ENCODE results near the gene C5orf58.
A peak's percentile ranks its signal among the peaks of the same experiment; 100 is the strongest.

C5orf58 gene, protein sequence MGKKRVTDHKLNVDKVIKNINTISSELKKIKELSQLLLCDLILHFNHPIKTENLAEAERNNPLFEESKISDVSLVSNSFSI

DNA sequence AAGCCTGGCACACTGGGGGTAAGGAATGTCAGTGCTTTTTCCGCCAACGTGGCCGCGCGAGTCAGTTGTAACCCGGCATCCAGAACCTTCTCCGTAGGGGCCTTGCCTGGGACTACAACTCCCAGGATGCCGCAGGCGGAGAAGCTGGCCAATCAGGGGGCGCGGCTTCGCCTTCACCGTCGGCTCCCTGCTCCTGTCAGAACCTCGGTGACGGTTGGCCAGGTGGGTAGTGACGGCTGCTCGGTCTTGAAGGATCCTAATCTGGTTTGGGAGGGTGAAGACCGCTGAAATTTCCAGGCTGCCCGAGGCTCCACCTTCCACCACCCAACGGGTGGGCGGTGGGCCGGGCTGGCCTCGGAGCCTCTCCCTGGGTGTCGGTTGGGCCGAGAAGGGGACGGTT, at the start of gene C5orf58:
TSS of gene C5orf58 (plus strand) at position 200 of the 400 bp plus-strand sequence. CDS start 1,992 bp downstream, outside the sequence.
- H3K4me3 ChIP-seq (replicated peaks; ENCODE audit: low read depth, low read length) = no peak within 1 kb of the TSS
- DNase-seq (ENCODE audit: extremely low read depth, low read depth) = no peak
- TF ChIP-seq, protein P1, sequence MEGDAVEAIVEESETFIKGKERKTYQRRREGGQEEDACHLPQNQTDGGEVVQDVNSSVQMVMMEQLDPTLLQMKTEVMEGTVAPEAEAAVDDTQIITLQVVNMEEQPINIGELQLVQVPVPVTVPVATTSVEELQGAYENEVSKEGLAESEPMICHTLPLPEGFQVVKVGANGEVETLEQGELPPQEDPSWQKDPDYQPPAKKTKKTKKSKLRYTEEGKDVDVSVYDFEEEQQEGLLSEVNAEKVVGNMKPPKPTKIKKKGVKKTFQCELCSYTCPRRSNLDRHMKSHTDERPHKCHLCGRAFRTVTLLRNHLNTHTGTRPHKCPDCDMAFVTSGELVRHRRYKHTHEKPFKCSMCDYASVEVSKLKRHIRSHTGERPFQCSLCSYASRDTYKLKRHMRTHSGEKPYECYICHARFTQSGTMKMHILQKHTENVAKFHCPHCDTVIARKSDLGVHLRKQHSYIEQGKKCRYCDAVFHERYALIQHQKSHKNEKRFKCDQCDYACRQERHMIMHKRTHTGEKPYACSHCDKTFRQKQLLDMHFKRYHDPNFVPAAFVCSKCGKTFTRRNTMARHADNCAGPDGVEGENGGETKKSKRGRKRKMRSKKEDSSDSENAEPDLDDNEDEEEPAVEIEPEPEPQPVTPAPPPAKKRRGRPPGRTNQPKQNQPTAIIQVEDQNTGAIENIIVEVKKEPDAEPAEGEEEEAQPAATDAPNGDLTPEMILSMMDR (IDR thresholded peaks at IDR 0.05; ENCODE audit: low read depth, low read length, missing control alignments) = no peak

DNA sequence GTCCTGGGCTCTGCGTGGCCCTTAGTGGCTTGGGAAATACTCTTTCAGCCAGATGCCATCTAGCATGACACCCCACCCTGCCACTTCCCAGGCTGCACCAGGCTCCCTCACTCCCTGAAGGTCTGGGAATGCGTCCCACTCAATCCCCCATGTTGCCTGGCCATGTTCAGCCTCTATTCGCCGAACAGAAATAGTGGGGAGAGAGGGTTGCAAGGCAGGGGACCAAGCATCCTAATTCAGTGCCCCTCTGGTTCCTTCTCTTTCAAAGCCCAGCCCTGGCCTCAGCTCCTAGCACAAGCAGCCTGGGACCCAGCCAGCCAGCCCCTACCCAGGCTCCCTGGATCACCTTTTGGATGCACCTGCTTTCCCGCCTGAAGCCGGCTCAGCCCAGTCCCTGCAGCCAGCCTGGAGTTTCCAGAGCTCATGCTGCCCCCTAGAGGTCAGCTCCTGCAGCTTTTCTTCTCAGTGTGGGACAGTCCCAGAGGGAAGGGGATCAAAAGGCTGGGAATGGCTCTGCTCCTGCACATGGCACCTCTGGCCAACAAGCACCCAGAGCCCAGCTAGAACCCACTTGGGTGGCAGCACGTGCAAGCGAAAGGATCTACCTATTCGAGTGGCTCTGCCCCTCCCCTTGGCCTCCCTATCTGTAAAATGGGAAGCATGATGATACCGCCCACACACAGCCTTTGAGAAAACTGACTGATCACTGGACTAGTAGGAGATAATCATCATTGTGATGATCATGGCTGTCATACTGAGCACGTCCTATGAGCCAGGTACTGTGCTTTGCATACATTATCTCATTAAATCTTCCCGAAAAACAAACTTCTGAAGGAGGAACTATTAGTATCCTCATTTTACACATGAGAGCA, 48.7 kb upstream of the C5orf58 start:
- TF ChIP-seq, protein P1 (IDR thresholded peaks at IDR 0.05; ENCODE audit: low read depth, low read length, missing control alignments) = peak; percentile 83
- no peak overlapping the region for H3K4me3 ChIP-seq (replicated peaks; ENCODE audit: low read depth, low read length)
- peak; percentile 19 for DNase-seq (ENCODE audit: extremely low read depth, low read depth)

DNA sequence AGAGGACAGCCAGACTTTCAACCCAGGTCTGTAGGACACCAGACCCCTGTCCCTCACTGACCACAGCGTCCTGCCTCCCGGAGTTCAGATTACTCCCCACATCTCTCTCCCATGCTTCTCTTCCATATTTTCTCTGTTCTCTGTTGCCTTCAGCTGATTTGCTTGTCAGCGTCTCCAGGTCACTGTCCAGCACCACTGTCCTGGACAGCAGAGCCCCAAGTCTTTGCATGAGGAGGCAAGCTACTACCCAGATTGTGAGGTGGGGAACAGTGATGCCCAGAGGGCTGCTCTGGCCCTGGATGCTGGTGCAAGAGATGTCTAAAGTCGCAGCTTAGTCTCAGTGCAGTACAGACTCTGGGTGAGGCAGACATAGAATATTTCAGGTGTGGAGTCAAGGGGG, 48.0 kb upstream of the C5orf58 start:
- no peak for DNase-seq (ENCODE audit: extremely low read depth, low read depth)
- TF ChIP-seq, protein P1 (IDR thresholded peaks at IDR 0.05; ENCODE audit: low read depth, low read length, missing control alignments) = no peak

DNA sequence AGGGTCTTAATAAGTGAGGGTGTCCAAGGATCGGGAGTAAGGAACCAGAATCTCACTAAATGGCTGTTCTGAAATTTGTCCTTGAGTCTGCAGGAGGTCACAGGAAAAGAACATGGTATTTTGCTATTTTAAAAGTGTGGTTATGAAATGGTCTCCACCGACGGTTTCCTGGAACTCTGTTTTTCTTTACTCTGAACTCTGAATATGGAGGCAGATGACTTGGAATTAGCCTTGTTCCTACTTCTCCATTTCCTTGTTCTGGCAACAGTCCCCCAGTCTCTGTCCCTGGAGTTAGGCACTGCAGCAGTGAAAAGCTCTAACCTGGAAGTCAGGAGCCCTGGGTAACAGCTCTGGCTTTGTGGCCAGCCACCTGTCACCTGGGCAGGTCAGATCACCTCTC, 46.6 kb upstream of the C5orf58 start:
- no peak overlapping the region for H3K4me3 ChIP-seq (replicated peaks; ENCODE audit: low read depth, low read length)
- no peak for DNase-seq (ENCODE audit: extremely low read depth, low read depth)
- TF ChIP-seq, protein P1 (IDR thresholded peaks at IDR 0.05; ENCODE audit: low read depth, low read length, missing control alignments) = no peak

More for the DNA sequence above, 48.0 kb upstream of the C5orf58 start:
- H3K4me3 ChIP-seq (replicated peaks; ENCODE audit: low read depth, low read length) = no peak overlapping the region

DNA sequence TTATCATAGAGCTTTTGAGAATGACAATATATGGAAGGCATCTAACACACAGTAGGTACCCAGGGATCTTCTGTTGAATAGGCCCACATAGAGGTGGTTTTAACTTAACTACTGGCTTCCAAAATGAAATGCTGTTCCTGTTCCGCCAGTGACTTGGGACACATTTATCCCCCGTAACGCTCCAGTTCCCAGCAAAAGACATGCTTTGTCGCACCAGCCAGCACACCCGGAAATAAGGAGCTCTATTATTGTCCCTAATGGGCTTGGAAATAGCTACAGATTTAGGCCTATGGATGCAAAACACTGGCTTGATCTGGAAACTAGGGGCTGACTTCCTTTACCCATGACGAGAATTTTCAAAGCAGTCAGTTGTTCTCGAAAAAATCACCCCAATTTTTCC, 45.9 kb upstream of the C5orf58 start:
- TF ChIP-seq, protein P1 (IDR thresholded peaks at IDR 0.05; ENCODE audit: low read depth, low read length, missing control alignments) = no peak
- H3K4me3 ChIP-seq (replicated peaks; ENCODE audit: low read depth, low read length) = no peak overlapping the region
- no peak for DNase-seq (ENCODE audit: extremely low read depth, low read depth)

DNA sequence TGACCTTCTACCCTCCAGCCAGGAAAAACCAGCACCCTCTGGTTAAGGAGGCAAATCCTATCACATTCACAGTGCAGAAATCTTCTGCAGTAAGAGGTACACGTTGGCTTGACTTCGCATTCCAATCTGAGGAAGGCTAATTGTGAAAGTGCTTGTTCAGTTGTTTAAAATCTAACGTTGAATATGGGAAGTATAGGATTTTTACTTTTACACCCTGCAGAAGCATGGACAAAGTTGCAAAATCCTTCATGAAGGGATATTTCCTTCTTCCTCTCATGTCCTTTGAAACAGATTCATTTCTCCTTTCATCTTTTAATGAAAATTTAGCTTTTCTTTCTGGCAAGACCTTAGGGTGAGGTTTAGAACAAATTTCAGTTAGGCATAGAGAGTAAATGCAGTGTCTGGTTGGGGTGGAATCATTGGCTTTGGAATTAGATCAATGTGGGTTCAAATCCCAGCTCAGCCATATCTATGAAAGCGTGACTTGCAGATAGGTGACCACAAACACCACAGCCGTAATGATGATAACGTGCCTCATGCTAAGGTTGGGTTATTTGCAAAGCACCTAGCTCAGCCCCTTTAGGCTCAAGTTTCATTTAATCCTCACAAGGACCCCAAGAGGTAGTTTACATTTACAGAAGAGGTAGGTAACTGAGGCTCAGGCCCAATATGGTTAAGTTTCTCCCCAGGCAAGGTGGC, 42.2 kb upstream of the C5orf58 start:
- no peak overlapping the region for H3K4me3 ChIP-seq (replicated peaks; ENCODE audit: low read depth, low read length)
- DNase-seq (ENCODE audit: extremely low read depth, low read depth) = no peak
- TF ChIP-seq, protein P1 (IDR thresholded peaks at IDR 0.05; ENCODE audit: low read depth, low read length, missing control alignments) = no peak

Measured in HFF-Myc (cell line).